H1 (cell line): Measurements from ENCODE around the gene ADPGK.

Source experiments
- CTCF ChIP-seq, 3 experiments: IDR thresholded peaks; 1 replicate in 2 of 3; 2 replicates in 1 of 3; pipeline versions ENCODE4 v1.5.1 to v1.6.1; 2011; ENCODE audit warnings: low read length in 3 of 3, mild to moderate bottlenecking in 3 of 3, inconsistent platforms in 2 of 3, low read depth in 1 of 3, moderate library complexity in 1 of 3; ENCODE audit not compliant: insufficient read depth in 1 of 3; ENCODE audit errors: control extremely low read depth in 1 of 3
- EZH2 ChIP-seq: fragments of 200-600 bp; sonication (generic); IDR thresholded peaks from 2 replicates; pipeline ENCODE4 v1.7.1; 2012; ENCODE audit warnings: low read depth, mild to moderate bottlenecking, moderate library complexity, low read length, inconsistent platforms; ENCODE audit not compliant: severe bottlenecking
- TAF1 ChIP-seq: IDR thresholded peaks from 2 replicates; pipeline ENCODE4 v1.6.1; 2011; ENCODE audit warnings: mild to moderate bottlenecking, low read depth, low read length

DNA sequence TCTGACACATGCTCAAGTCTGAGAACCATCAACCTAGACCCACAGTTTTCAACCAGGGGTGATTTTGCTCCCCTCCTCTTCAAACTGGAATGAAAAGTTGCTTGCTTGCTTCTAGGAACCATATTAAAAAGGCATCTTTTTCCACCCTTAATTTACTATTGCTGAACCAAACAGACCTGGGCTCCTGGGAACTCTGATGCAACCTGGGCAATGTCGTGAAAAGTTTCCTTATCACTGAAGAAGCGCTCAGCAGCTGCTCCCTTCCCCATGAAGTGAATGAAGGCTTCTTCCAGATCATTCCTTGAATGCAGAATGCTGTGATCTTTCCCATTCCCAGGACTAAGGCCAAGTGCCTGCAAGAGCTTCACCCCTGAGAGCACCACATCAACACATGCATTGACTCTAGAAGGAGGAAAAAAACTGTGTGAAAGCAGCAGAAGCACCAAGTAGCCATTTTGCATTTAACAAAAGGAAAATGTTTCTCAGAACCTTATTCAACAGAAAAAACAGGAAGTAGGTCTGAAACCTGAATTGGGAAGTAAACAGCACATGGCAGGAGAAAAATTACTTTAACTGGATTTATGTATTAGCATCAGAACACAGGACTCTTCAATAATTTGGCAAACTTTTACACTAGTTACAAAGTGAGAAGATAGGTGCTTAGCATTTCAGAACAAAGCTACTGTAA is 8.7 kb downstream of the ADPGK start:
- TF ChIP-seq TAF1 (no peak), CTCF (IDR thresholded peaks at IDR 0.05; ENCODE audit: control extremely low read depth in 1 of 3, insufficient read depth in 1 of 3, low read depth in 1 of 3, low read length in 3 of 3) (no peak), EZH2 (no peak)
